Measurements from ENCODE around the gene GCGR. TPM values are rescaled to one million over a fixed set of nuclear protein-coding genes. Genes with fewer than 3 reads are reported as not detected.
"Not testable (repeated sequence)": the region's sequence is repeated elsewhere in the genome, so short reads cannot be mapped to it uniquely, and the experiment has no call there.

Gene GCGR
- total and polyA plus RNA-seq, 10 donors = 0.06 to 0.37 (median 0.14) TPM; not detected in 6

GRCh38 chr17:81837641-81838040 lies 33.7 kb downstream of the GCGR start:
- peak overlapping the region in 6 of 8 donors; percentile 15 to 78 (median 64) for H3K27ac ChIP-seq
- peak in 2 of 3 donors; percentile 24 to 55 for TF ChIP-seq POLR2AphosphoS5 (IDR thresholded peaks at IDR 0.05)
- TF ChIP-seq POLR2A (IDR thresholded peaks at IDR 0.05) = no peak
- TF ChIP-seq CTCF (IDR thresholded peaks at IDR 0.05 in 8 of 11, conservative IDR thresholded peaks at IDR 0.05 in 3 of 11) = no peak
- 46 to 83% (median 59%) methylated on average over 9 of the region's 9 CpGs for WGBS, 5 donors

GRCh38 chr17:81838753-81839255 lies 34.9 kb downstream of the GCGR start:
- intact Hi-C loops (cut with DNase I; ENCODE audit: low total_unique reads) = no loop called here
- peak; percentile 65 for DNase-seq
- Histone ChIP-seq H3K27me3 (replicated peaks in 1 of 7) (no peaks in the 10 kb centered on the region), H3K27ac (peak overlapping the region in 2 of 8 donors; percentile 75 to 78), H3K4me3 (no peak overlapping the region), H3K36me3 (peaks cover 0 to 21% (median 15%) of the 10 kb centered on the region in 6 donors), H3K4me1 (peaks cover 4 to 68% (median 32%) of the 10 kb centered on the region in 6 donors), H3K9me3 (no peaks in the 10 kb centered on the region)
- 50 to 64% (median 57%) methylated on average over 17 of the region's 17 CpGs for WGBS, 5 donors
- no peak for TF ChIP-seq CTCF (IDR thresholded peaks at IDR 0.05 in 8 of 11, conservative IDR thresholded peaks at IDR 0.05 in 3 of 11)
- TF ChIP-seq POLR2A (IDR thresholded peaks at IDR 0.05) = no peak
- no peak for TF ChIP-seq POLR2AphosphoS5 (IDR thresholded peaks at IDR 0.05)

More at GRCh38 chr17:81837641-81838040, 33.7 kb downstream of the GCGR start:
- DNase-seq = peak; percentile 73
- H3K4me1 ChIP-seq = peaks cover 8 to 64% (median 26%) of the 10 kb centered on the region in 6 donors
- peaks cover 0 to 10% (median 3%) of the 10 kb centered on the region in 6 donors for H3K36me3 ChIP-seq
- H3K9me3 ChIP-seq = no peaks in the 10 kb centered on the region
- intact Hi-C loops (cut with DNase I; ENCODE audit: low total_unique reads) = no loop called here
- no peaks in the 10 kb centered on the region for H3K27me3 ChIP-seq (replicated peaks in 1 of 7)
- peak overlapping the region in 1 of 8 donors; percentile 28 for H3K4me3 ChIP-seq

GRCh38 chr17:81839301-81839700 lies 35.4 kb downstream of the GCGR start:
- H3K27me3 ChIP-seq (replicated peaks in 1 of 7) = no peaks in the 10 kb centered on the region
- no peak for TF ChIP-seq CTCF (IDR thresholded peaks at IDR 0.05 in 8 of 11, conservative IDR thresholded peaks at IDR 0.05 in 3 of 11)
- no peak overlapping the region for H3K27ac ChIP-seq
- peaks cover 0 to 26% (median 20%) of the 10 kb centered on the region in 6 donors for H3K36me3 ChIP-seq
- H3K4me1 ChIP-seq = peaks cover 0 to 68% (median 30%) of the 10 kb centered on the region in 6 donors
- 75 to 87% (median 81%) methylated on average over 15 of the region's 15 CpGs for WGBS, 5 donors
- intact Hi-C loops (cut with DNase I; ENCODE audit: low total_unique reads) = no loop called here
- H3K4me3 ChIP-seq = no peak overlapping the region
- H3K9me3 ChIP-seq = no peaks in the 10 kb centered on the region
- no peak for DNase-seq

GRCh38 chr17:81840059-81840458 lies 36.1 kb downstream of the GCGR start:
- 83 to 98% (median 93%) methylated on average over 5 of the region's 5 CpGs for WGBS, 5 donors
- peaks cover 0 to 68% (median 28%) of the 10 kb centered on the region in 6 donors for H3K4me1 ChIP-seq
- H3K27me3 ChIP-seq (replicated peaks in 1 of 7); H3K4me3 ChIP-seq; H3K9me3 ChIP-seq; intact Hi-C loops (cut with DNase I; ENCODE audit: low total_unique reads); DNase-seq: not testable (repeated sequence)
- peak overlapping the region in 1 of 8 donors; percentile 58 for H3K27ac ChIP-seq
- peaks cover 0 to 34% (median 28%) of the 10 kb centered on the region in 6 donors for H3K36me3 ChIP-seq
